NCI-H1417 (cell line): ENCODE data around the gene RELB.
"Not testable (repeated sequence)": the region's sequence is repeated elsewhere in the genome, so short reads cannot be mapped to it uniquely, and the experiment has no call there.

Experiments
- DNase-seq, 3 experiments: peaks; one replicate each; lab custom pipeline; 2025; lab: John Stamatoyannopoulos, UW

RELB gene, protein sequence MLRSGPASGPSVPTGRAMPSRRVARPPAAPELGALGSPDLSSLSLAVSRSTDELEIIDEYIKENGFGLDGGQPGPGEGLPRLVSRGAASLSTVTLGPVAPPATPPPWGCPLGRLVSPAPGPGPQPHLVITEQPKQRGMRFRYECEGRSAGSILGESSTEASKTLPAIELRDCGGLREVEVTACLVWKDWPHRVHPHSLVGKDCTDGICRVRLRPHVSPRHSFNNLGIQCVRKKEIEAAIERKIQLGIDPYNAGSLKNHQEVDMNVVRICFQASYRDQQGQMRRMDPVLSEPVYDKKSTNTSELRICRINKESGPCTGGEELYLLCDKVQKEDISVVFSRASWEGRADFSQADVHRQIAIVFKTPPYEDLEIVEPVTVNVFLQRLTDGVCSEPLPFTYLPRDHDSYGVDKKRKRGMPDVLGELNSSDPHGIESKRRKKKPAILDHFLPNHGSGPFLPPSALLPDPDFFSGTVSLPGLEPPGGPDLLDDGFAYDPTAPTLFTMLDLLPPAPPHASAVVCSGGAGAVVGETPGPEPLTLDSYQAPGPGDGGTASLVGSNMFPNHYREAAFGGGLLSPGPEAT

GRCh38 chr19:45001087-45001739 is at the start of gene RELB:
TSS of gene RELB (plus strand) at chr19:45001464. CDS start at chr19:45001580, 116 bp downstream.
- peak; percentile 77 to 93 (median 82) for DNase-seq

DNA sequence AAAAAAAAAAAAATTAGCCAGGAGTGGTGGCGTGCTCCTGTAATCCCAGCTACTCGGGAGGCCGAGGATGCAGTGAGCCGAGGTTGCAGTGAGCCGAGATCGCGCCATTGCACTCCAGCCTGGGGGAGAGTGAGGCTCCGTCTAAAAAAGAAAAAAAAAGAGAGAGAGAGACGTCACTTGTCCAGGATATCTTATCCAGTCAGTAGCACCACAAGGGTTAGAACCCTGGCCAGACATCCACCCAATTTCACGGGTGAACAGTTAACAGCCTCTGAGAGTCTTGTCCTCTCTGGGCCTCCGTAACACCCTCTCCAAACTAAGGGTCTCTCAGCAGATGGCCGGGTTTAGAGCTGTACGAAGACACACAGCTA is 47.0 kb upstream of the RELB start:
- DNase-seq = no peak

GRCh38 chr19:44954649-44955504 is 46.4 kb upstream of the RELB start, which contains the start of gene CLPTM1:
TSS of gene CLPTM1 (plus strand) at chr19:44955380. CDS start at chr19:44955396, 16 bp downstream.
- DNase-seq = peak; percentile 97 to 98 (median 98)

DNA sequence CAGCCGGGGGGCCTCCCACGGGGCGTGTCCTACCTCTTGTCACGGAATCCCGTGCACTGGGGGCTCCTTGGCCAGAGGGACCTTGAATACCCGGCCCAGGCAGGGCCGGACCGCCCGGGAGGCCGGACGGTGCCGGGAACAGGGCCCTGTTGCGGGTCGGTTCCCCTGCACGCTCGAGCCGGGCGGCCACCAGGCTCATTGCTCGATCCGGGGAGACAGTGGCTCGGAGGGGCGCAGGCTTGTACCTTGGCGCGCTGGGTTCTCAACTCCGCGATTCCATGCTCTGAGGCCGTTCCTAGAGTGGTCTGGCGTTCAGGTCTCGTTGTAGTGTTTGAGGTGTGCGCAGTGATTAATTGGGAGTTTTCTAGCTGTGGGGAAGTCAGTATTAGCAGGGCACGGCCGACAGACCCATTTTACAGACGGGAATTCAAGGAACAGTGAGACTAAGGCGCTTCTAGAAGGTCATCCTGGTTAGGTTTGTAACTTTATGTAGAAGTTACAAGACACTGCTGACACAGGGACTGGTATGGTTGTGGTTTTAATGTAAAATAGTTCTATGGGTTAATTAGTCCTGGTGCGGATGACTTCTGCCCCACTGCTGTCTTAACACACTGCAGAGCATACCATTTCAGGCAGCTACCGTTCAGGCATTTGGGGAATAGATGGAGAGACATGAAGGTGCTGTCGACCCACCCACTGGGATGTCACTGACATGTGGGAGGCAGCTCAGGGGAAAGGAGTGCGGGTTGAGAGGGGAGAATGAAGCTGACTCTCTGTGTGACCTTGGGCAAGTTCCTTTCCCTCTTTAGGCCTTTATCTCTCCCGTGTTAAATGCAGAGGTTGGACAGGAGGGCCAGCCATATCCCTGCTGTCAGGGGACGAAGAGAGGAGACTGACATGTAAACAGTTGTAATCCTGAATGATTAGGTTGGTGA is 45.5 kb upstream of the RELB start:
- DNase-seq = peak in 1 of 3 experiments; percentile 54

- no peak for DNase-seq
Observed at GRCh38 chr19:44957526-44957925, 43.7 kb upstream of the RELB start.

GRCh38 chr19:44958090-44958489 is 43.2 kb upstream of the RELB start:
- DNase-seq = no peak

- DNase-seq = no peak
Observed at GRCh38 chr19:44959691-44960090, 41.6 kb upstream of the RELB start.

DNA sequence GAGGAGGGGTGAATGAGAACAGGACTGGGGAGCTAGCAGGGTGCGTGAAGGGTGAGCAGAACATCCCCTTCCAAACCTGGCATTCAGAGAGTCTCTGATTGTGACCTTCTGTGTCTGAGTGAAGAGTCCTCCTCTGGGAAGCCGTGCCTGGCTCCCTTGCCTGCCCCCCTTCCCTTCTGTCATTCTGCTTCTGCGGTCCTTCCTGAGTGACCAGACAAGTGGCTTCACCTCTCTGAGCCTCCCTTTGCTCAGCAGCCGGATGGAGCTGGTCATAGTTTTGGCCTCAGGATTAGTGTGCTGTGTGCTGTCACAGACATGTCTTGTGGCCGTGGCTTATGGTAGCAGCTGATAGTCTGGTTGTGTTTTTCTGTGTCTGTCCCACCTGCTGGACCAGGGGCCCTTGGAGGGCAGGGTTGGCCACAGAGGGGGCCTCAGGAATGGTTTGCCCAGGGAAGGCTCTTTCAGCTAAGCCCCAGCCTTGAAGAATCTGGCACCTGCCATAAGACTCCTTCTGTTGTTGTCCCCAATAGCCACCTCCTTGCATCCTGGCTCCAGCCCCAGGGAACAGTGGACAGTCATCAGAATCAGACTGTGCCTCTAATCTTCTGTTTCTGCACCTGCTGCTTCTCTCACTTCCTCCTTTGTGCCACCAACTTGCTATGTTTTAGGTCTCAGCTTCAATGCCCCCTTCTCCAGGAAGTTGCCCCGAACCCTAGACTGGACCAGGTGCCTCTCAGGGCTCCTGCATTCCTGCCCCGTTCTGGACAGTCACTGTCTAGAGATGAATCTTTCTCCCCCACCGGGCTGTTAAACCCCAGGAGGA is 40.1 kb upstream of the RELB start:
- no peak for DNase-seq

DNA sequence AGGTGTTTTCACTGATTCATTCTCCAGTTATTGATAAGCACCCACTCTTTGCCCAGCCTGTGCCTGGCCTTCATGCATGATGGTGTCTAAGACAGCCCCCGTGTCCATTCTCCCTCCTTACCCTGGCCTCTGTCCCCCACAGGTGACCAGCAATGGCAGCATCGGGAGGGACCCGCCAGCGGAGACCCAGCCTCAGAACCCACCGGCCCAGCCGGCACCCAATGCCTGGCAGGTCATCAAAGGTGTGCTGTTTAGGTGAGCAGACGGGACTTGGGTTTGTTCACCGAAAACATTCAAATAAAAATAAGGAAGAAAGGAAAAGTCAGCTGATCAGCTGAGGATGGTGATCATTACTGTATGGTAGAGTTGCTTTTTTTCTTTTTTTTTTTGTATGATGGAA is 39.4 kb upstream of the RELB start:
- no peak for DNase-seq

GRCh38 chr19:44968118-44968517 is 33.1 kb upstream of the RELB start:
- no peak for DNase-seq

- no peak for DNase-seq
Observed at GRCh38 chr19:44968670-44969069, 32.6 kb upstream of the RELB start.

- DNase-seq = no peak
Observed at GRCh38 chr19:44969437-44969836, 31.8 kb upstream of the RELB start.

GRCh38 chr19:44971451-44971850 is 29.8 kb upstream of the RELB start:
- DNase-seq = not testable (repeated sequence)

- DNase-seq = no peak
Observed at GRCh38 chr19:44972802-44973201, 28.5 kb upstream of the RELB start.

- no peak for DNase-seq
Observed at GRCh38 chr19:44973982-44974735, 27.1 kb upstream of the RELB start.

DNA sequence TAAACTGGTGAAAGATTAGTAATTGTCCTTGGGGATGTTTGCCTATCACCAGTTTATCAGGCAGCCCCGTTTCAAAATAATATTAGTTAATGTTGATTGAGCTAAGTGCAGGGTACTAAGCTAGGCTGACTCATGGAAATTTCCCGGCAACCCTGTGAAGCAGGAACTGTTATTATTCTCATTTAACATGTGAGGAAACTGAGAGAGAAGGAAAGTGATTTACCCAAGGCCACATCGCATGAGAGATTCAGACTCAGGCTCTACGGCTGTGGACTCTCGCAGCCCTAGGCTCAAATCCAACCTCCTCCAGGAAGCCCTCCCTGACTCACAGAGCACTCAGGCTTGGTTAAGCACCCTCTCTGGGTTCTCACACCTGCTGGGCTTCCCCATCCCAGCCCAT is 26.4 kb upstream of the RELB start:
- no peak for DNase-seq

DNA sequence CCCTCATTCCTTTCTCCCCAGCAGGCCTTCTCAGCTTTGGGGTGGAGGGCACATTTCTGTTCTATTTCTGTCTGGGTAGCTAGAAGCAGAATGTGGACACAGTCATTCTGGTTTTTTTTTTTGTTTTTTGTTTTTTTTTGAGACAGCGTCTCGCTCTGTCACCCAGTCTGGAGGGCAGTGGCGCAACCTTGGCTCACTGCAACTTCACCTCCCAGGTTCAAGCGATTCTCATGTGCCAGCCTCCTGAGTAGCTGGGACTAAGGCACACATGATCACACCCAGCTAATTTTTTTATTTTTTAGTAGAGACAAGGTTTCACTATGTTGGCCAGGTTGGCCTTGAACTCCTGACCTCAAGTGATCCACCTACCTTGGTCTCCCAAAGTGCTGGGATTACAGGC is 25.8 kb upstream of the RELB start:
- no peak for DNase-seq

DNA sequence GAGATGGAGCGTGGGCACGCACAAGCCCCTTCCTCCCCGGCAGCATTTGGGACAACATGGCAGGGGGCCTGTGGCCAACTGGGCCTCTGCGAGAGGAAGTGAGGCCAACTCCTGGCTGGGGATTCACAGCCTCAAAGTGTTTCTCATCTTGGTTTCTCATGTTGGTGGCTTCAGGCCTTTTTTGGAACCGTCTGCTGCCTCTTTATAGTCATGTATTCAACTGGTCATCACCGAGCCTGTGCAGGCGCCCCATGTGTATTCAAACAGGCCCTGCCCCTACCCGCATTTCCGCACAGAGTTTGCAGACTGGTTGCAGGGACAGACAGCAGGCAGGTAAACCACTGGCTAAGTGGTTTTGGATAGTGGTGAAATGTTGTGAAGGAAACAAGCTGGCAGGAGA is 17.3 kb upstream of the RELB start:
- no peak for DNase-seq

- no peak for DNase-seq
Observed at GRCh38 chr19:44985445-44985844, 15.8 kb upstream of the RELB start.
